Transverse colon (tissue), 4 donors: Measurements from ENCODE around the gene STON2. TPM values are rescaled to one million over a fixed set of nuclear protein-coding genes. Genes with fewer than 3 reads are reported as not detected.

ENCODE experiments used
- DNase-seq: peaks from one replicate; pipeline ENCODE4 v3.0.0-alpha.2; 2019
- H3K27ac ChIP-seq, 4 donors: fragments of 200-600 bp; sonication (generic); 2 replicates each; pipeline ENCODE4 v1.5.1; 2016 to 2018; ENCODE audit warnings: inconsistent platforms in 4 of 4
- H3K27me3 ChIP-seq: fragments of 200-600 bp; sonication (generic); 2 replicates; pipeline ENCODE4 v1.5.1; 2017; ENCODE audit warnings: inconsistent platforms
- H3K36me3 ChIP-seq, 4 donors: fragments of 200-600 bp; sonication (generic); 2 replicates each; pipeline ENCODE4 v1.5.1; 2017 to 2019; ENCODE audit warnings: inconsistent platforms in 4 of 4
- H3K4me1 ChIP-seq, 4 donors: fragments of 200-600 bp; sonication (generic); 2 replicates each; pipeline ENCODE4 v1.5.1; 2017 to 2020; ENCODE audit warnings: inconsistent platforms in 4 of 4
- H3K4me3 ChIP-seq, 4 donors: fragments of 200-600 bp; sonication (generic); 1 replicate in 1 of 4; 2 replicates in 3 of 4; pipeline versions ENCODE4 v1.5.1 to v1.6.1; 2017 to 2019; ENCODE audit warnings: inconsistent platforms in 4 of 4
- H3K9me3 ChIP-seq, 2 donors: fragments of 200-600 bp; sonication (generic); 2 replicates each; pipeline ENCODE4 v1.5.1; 2017 to 2019; ENCODE audit warnings: inconsistent platforms in 2 of 2
- EP300 ChIP-seq: sonication (generic); formaldehyde crosslinking; IDR thresholded peaks from one replicate; pipeline ENCODE4 v1.6.1; 2017; ENCODE audit warnings: antibody characterized with exemption, low read depth
- POLR2A ChIP-seq: fragments of 450-650 bp; IDR thresholded peaks from one replicate; pipeline ENCODE4 v1.6.1; 2016; ENCODE audit warnings: antibody characterized with exemption, mild to moderate bottlenecking, moderate library complexity
- POLR2AphosphoS5 ChIP-seq, 3 donors: sonication (generic); formaldehyde crosslinking; IDR thresholded peaks; one replicate each; pipeline ENCODE4 v1.6.1; 2016; ENCODE audit warnings: antibody characterized with exemption in 3 of 3
- WGBS, 2 donors: methylation state at CpG; one replicate each; pipeline ENCODE4 v1.1.5; 2018; ENCODE audit warnings: low coverage in 1 of 2; 5-methylcytosine and 5-hydroxymethylcytosine counted together
- in situ Hi-C, 4 donors: fragments of 200-750 bp; cut with MboI; loops; one replicate each; pipeline versions ENCODE4 v1.15.0 to v1.15.1; 2017; ENCODE audit warnings: low sequenced_read_pairs in 3 of 4, low pct_ligation_motif_present in 1 of 4, low pct_unique_long_range_greater_than_20kb in 1 of 4
- intact Hi-C: fragments of 100-400 bp; cut with DNase I; formaldehyde crosslinking; loops from one replicate; pipeline ENCODE4 v1.15.1; 2023; ENCODE audit warnings: low total_unique reads
- total RNA-seq, 4 donors: library from RNA; depleted of rRNA; stranded (reverse); fragments of >200 nt; gene quantifications; one replicate each; pipeline ENCODE4 v1.1.0, GENCODE V29; 2016
- TF ChIP-seq, protein P1 (sequence below), 5 experiments: fragments of 200-600 bp in 3 of 5; fragments of 450-650 bp in 2 of 5; sonication (generic) in 3 of 5; IDR thresholded peaks; 1 replicate in 2 of 5; 2 replicates in 3 of 5; pipeline ENCODE4 v1.5.1; 2016 to 2017; ENCODE audit warnings: antibody characterized with exemption in 5 of 5, inconsistent platforms in 3 of 5, mild to moderate bottlenecking in 2 of 5, moderate library complexity in 1 of 5

The STON2 gene
- total RNA-seq, 4 donors from 2014 or later, result 10.8 to 39.4 (median 17.5) TPM

DNA sequence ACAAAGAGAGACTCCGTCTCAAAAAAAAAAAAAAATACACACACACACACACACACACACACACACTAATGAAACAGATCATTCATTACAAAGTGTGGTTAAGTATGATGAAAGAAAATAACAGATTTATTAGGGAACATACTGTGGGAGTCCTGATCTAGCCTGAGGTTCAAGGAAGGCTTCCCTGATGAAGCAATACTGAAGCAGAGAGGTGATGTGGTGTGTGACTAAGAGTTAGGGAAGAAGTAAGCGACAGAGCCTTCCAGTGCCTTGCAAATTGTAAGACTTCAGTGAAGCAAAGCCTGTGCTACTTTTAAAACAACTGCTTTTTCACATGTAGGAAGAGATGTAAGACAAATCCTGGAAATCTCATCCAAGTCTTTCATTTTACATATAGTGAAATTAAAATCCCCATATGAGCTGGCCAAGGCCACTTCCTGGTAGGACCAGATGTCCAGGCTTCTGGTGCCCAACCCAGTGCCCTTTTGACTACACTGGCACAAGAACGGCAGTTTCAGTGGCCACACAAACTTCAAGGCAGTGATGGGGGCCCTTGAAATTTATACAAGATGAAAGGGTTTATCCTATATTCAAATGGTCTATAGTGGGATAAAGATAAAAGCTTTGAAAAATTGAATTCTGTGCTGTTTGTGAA, 86.2 kb downstream of the STON2 start:
- TF ChIP-seq, protein P1, sequence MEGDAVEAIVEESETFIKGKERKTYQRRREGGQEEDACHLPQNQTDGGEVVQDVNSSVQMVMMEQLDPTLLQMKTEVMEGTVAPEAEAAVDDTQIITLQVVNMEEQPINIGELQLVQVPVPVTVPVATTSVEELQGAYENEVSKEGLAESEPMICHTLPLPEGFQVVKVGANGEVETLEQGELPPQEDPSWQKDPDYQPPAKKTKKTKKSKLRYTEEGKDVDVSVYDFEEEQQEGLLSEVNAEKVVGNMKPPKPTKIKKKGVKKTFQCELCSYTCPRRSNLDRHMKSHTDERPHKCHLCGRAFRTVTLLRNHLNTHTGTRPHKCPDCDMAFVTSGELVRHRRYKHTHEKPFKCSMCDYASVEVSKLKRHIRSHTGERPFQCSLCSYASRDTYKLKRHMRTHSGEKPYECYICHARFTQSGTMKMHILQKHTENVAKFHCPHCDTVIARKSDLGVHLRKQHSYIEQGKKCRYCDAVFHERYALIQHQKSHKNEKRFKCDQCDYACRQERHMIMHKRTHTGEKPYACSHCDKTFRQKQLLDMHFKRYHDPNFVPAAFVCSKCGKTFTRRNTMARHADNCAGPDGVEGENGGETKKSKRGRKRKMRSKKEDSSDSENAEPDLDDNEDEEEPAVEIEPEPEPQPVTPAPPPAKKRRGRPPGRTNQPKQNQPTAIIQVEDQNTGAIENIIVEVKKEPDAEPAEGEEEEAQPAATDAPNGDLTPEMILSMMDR (IDR thresholded peaks at IDR 0.05), result no peak
- TF ChIP-seq EP300 (no peak), POLR2AphosphoS5 (IDR thresholded peaks at IDR 0.05) (no peak), POLR2A (no peak)
- Histone ChIP-seq H3K4me3 (no peak overlapping the region), H3K9me3 (no peaks in the 10 kb centered on the region), H3K27me3 (no peaks in the 10 kb centered on the region), H3K27ac (no peak overlapping the region), H3K36me3 (no peaks in the 10 kb centered on the region), H3K4me1 (peaks cover 0 to 7% (median 0%) of the 10 kb centered on the region in 4 donors)
- intact Hi-C loops, result no loop called here
- DNase-seq, result no peak
- WGBS, 2 donors, result 59 to 86% methylated on average over 2 to 3 of the region's 3 CpGs
- in situ Hi-C loops, result no loop called here

DNA sequence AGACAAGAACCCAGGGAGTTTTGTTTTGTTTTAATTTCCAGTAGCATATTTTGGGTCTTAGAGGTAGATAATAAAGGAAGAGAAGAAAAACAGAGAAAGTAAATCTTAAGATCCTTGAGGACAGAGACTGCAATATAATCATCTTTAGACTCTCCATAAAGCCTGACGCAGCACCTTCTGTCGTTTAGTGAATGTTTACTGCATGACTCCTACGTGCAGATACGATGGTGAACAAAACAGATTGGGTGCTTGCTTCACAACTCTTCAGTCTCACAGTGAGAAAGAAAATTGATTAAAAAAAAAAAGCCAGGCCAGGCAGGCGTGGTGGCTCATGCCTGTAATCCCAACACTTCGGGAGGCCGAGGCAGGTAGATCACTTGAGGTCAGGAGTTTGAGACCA, 86.9 kb downstream of the STON2 start:
- no peaks in the 10 kb centered on the region for H3K36me3 ChIP-seq
- TF ChIP-seq, protein P1 (IDR thresholded peaks at IDR 0.05), result no peak
- no peak for TF ChIP-seq EP300
- TF ChIP-seq POLR2A, result no peak
- no peak for TF ChIP-seq POLR2AphosphoS5 (IDR thresholded peaks at IDR 0.05)
- intact Hi-C loops (no loop called here), in situ Hi-C loops (no loop called here)
- peaks cover 0 to 7% (median 0%) of the 10 kb centered on the region in 4 donors for H3K4me1 ChIP-seq
- 75 to 78% methylated on average over 7 of the region's 7 CpGs for WGBS, 2 donors
- no peak for DNase-seq
- no peak overlapping the region for H3K4me3 ChIP-seq
- H3K27ac ChIP-seq, result no peak overlapping the region
- H3K9me3 ChIP-seq, result no peaks in the 10 kb centered on the region
- H3K27me3 ChIP-seq, result no peaks in the 10 kb centered on the region

DNA sequence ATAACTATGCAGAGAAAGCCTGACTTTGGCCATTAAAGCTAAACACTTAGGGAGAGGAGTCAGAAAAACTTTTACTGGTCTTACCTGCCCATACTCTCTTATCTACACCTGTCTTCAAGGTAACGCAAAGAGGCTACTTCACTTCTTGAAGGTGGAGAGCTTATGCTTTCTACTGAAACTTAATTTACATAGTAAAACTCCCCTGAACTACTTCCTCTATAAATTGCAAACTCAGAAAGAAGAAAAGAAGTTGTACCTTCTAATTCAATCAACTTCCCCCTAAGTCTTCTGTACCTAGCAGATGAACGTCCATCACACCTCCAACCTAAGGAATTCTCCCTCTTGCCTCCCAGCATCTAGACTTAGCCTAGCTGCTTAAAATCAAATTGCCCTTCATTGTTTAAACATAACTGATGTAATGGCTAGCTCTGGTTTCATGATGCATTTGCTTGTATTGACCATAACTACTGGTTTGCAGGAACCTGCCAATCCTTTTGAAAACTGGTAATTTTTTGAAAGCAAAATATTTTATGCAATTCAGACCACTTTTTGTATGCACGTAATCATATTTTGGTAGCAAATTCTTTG, 87.7 kb downstream of the STON2 start:
- intact Hi-C loops (no loop called here), in situ Hi-C loops (no loop called here)
- Histone ChIP-seq H3K4me1 (peaks cover 0 to 7% (median 0%) of the 10 kb centered on the region in 4 donors), H3K36me3 (no peaks in the 10 kb centered on the region), H3K4me3 (no peak overlapping the region), H3K9me3 (no peaks in the 10 kb centered on the region), H3K27me3 (no peaks in the 10 kb centered on the region), H3K27ac (no peak overlapping the region)
- no peak for TF ChIP-seq POLR2A
- WGBS, 2 donors, result 78 to 85% methylated on average over 3 of the region's 3 CpGs
- no peak for DNase-seq

DNA sequence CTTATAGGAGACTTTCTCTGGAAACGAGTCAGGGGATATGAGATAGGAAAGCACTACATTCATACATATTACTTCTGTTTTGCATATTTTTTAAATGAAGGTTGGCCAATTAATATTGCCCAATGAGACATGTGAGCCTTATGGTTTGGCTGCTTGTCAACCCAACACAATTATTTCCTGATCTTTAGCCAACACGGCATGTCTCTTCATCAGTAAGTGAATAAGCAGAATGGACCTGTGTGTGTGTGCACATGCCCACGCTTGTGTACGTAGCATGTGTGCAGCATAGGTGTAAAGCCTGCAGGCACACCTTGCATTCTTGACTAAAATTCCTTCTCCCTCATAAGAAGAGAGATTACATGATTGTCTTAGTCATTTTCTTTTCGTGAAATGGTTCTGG, 88.3 kb downstream of the STON2 start:
- peaks cover 0 to 7% (median 0%) of the 10 kb centered on the region in 4 donors for H3K4me1 ChIP-seq
- no peaks in the 10 kb centered on the region for H3K27me3 ChIP-seq
- no peaks in the 10 kb centered on the region for H3K36me3 ChIP-seq
- TF ChIP-seq, protein P1 (IDR thresholded peaks at IDR 0.05), result no peak
- TF ChIP-seq POLR2A, result no peak
- no peak for TF ChIP-seq EP300
- TF ChIP-seq POLR2AphosphoS5 (IDR thresholded peaks at IDR 0.05), result no peak
- no peak for DNase-seq
- no peaks in the 10 kb centered on the region for H3K9me3 ChIP-seq
- intact Hi-C loops, result no loop called here
- no peak overlapping the region for H3K4me3 ChIP-seq
- 59 to 72% methylated on average over 5 of the region's 5 CpGs for WGBS, 2 donors
- in situ Hi-C loops, result no loop called here
- no peak overlapping the region for H3K27ac ChIP-seq

DNA sequence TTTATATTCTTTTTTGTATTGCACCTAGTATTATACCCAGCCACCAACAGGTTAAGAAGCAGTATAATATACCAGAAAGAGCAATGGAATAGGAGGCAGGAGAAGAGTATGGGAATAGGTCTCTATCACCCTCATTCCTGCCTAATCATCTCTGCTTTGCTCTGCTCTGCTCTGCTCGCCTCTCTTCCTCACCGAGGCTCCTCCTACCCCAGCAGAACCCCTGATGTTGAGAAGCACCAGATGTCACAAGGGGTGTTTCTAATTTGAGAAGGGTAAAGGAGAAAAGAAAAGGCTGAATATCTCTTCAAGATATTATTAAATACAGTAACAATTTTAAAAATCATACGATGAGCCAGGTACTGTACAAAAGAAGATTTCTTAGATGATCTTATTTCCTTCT, 89.0 kb downstream of the STON2 start:
- Histone ChIP-seq H3K9me3 (no peaks in the 10 kb centered on the region), H3K4me1 (peaks cover 0 to 7% (median 0%) of the 10 kb centered on the region in 4 donors), H3K36me3 (no peaks in the 10 kb centered on the region), H3K4me3 (no peak overlapping the region), H3K27me3 (no peaks in the 10 kb centered on the region), H3K27ac (no peak overlapping the region)
- 43 to 51% methylated on average over 3 of the region's 3 CpGs for WGBS, 2 donors
- in situ Hi-C loops (no loop called here), intact Hi-C loops (no loop called here)
- no peak for TF ChIP-seq POLR2AphosphoS5 (IDR thresholded peaks at IDR 0.05)
- no peak for TF ChIP-seq POLR2A
- no peak for TF ChIP-seq EP300
- TF ChIP-seq, protein P1 (IDR thresholded peaks at IDR 0.05), result no peak
- no peak for DNase-seq
